ENCODE data around the gene NOMO2.
"Not testable (repeated sequence)": the region's sequence is repeated elsewhere in the genome, so short reads cannot be mapped to it uniquely, and the experiment has no call there.

NOMO2 gene

DNA sequence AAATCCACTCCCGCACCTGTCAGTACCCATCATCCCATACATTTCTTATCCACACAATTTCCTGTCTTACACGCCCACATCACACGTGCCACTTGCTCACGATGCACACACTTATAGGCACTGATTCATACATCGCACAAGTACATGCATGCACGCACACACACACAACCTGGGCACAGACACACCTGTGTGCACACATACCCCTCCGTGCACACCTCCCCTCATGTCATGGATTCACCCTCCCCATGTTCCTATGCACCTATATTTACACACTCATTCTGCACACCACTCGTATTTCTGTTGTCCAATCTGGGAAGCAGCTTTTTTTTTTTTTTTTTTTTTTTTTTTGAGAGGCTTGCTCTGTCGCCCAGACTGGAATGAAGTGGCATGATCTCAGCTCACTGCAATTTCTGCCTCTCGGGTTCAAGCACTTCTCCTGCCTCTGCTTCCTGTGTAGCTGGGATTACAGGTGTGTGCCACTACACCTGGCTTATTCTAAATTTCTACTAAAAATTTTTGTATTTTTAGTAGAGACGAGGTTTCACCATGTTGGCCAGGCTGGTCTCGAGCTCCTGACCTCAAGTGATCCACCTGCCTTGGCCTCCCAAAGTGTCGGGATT is 13.5 kb upstream of the NOMO2 start:
- not testable (repeated sequence) for DNase-seq (ENCODE audit: low read depth in 1 of 2, low spot score in 1 of 2)

- not testable (repeated sequence) for DNase-seq (ENCODE audit: low read depth in 1 of 2, low spot score in 1 of 2)
Measured at GRCh38 chr16:18573887-18574286, 12.0 kb upstream of the NOMO2 start.

GRCh38 chr16:18572973-18573372 is 11.1 kb upstream of the NOMO2 start:
- DNase-seq (ENCODE audit: low read depth in 1 of 2, low spot score in 1 of 2), result not testable (repeated sequence)

DNA sequence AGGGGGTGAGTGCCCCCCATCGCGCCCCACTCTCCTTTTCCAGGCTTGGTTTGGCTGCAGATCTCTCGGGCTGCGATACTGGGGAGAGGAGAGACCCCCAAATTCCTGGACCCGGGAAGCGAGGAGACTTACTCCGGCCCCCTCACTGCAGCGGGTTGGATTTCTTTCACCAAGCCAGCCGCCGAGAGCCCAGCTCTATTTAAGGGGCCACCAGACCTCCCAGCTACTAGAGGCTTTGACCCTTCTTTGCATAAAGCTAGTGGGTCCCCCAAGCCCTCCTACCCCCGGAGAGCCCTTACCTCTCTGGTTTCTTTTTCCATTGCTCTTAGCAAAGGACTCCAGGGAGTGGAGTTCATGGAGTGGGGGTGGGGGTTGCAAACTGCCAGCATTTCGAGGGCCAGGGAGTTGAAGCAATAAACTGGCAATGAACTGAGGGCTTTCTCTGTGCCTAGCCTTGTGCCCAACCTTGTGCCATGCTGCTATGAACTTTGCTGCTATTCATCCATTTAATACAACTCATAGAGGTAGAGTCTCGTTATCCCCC is 9.5 kb upstream of the NOMO2 start:
- not testable (repeated sequence) for DNase-seq (ENCODE audit: low read depth in 1 of 2, low spot score in 1 of 2)

- DNase-seq (ENCODE audit: low read depth in 1 of 2, low spot score in 1 of 2), result not testable (repeated sequence)
Measured at GRCh38 chr16:18570529-18571306, 8.8 kb upstream of the NOMO2 start.

- DNase-seq (ENCODE audit: low read depth in 1 of 2, low spot score in 1 of 2), result not testable (repeated sequence)
Measured at GRCh38 chr16:18560416-18561220, 1.3 kb downstream of the NOMO2 start.

GRCh38 chr16:18553671-18554070 is 8.2 kb downstream of the NOMO2 start:
- not testable (repeated sequence) for DNase-seq (ENCODE audit: low read depth in 1 of 2, low spot score in 1 of 2)

GRCh38 chr16:18547382-18547781 is 14.5 kb downstream of the NOMO2 start:
- DNase-seq (ENCODE audit: low read depth in 1 of 2, low spot score in 1 of 2), result not testable (repeated sequence)

DNA sequence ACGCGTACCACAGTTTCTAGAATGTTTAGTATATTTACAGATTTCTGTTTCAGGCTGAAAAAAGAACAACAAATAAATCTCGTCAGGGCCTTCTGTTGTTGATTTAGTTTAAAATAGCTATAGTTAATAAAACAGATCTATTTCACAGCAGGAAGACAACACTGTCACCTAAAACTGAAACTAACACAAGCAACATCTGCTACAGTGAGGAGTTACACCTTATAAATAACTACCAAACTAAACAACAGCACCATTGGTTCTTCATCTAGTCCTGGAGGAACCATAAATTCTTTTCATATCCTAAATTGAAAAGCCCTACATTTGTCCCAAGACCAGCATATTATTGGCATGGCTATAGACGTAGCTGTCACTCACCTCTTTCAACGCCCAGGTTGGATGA is 15.0 kb downstream of the NOMO2 start:
- DNase-seq (ENCODE audit: low read depth in 1 of 2, low spot score in 1 of 2), result not testable (repeated sequence)

DNA sequence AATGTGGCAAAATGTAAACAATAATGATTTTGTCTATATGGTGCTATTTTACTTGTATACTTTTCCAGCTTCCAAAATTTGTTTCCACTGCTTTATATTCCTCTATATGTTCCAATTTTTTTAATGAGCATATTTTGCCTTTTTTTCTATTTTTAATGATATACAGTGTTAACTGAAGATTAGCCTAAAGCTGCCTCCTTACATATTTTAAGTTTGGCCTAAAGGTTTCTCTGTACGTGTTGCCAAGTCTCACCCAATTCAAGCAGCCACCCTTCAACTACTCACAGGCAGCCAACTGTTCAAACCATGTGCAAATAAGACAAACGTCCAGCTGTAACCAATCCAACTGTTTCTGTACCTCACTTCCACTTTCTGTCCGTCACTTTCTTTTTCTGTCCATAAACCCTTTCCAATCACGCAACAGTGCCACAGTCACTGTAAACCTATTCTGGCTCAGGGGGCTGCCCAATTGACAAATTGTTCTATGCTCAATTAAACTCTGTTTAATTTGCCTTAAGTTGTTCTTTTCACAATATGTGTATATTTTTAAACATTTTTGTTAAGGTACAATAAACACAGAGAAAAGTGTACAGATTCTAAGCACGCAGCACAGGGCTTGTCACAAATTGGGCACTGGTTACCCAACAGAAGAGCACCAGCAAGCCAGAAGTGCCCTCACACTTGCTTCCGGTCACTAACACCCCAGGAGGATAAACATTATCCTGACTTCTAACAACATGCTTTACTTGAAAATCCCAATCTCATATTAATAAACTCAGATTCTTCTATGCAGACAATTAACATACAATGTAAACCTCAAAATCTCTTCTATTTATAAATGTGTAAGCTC is 17.4 kb downstream of the NOMO2 start:
- not testable (repeated sequence) for DNase-seq (ENCODE audit: low read depth in 1 of 2, low spot score in 1 of 2)

GRCh38 chr16:18541912-18542311 is 20.0 kb downstream of the NOMO2 start:
- not testable (repeated sequence) for DNase-seq (ENCODE audit: low read depth in 1 of 2, low spot score in 1 of 2)

GRCh38 chr16:18537004-18537403 is 24.9 kb downstream of the NOMO2 start:
- not testable (repeated sequence) for DNase-seq (ENCODE audit: low read depth in 1 of 2, low spot score in 1 of 2)

DNA sequence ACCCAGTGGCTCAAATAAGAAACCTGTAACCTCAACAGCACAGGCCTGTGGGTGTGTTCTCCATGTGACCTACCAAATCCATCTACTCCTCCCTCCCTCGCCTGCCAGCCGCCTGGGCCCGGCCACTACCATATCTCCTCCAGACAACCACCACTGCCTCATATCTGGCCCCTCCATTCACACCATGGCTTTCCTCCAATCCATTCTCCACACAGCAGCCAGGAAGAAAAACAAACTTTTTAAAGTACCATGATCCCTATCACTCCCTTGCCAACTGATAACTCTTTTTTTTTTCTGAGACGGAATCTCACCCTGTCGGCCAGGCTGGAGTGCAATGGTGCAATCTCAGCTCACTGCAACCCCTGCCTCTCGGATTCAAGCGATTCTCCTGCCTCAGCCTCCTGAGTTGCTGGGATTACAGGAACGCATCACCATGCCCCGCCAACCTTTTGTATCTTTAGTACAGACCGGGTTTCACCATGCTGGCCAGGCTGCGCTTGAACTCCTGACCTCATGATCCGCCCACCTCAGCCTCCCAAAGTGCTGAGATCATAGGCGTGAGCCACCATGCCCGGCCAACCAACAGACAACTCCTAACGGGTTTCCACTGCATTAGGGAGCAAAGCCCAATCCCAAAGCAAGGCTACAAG is 26.3 kb downstream of the NOMO2 start:
- DNase-seq (ENCODE audit: low read depth in 1 of 2, low spot score in 1 of 2), result not testable (repeated sequence)

DNA sequence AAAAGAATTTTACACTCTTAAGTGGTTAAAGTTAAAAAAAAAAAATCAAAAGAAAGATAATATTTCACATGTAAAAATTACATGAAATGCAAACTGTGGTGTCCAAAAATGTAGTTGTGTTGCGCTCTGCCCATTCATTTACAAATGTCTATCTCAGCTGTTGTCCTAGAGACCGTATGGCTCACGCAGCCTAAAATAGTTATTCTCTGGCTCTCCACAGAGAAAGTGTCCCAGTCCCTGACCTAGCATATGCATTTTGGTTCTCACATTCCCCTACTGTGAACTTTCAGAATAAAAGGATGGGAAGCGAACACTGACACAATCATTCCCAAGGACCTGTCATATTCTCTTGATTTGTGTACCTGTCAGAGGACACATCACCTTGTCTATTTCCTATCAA is 27.6 kb downstream of the NOMO2 start:
- not testable (repeated sequence) for DNase-seq (ENCODE audit: low read depth in 1 of 2, low spot score in 1 of 2)

GRCh38 chr16:18531323-18531722 is 30.6 kb downstream of the NOMO2 start:
- DNase-seq (ENCODE audit: low read depth in 1 of 2, low spot score in 1 of 2), result not testable (repeated sequence)

GRCh38 chr16:18530329-18530728 is 31.6 kb downstream of the NOMO2 start:
- DNase-seq (ENCODE audit: low read depth in 1 of 2, low spot score in 1 of 2), result not testable (repeated sequence)

- not testable (repeated sequence) for DNase-seq (ENCODE audit: low read depth in 1 of 2, low spot score in 1 of 2)
Measured at GRCh38 chr16:18526547-18526946, 35.4 kb downstream of the NOMO2 start.

DNA sequence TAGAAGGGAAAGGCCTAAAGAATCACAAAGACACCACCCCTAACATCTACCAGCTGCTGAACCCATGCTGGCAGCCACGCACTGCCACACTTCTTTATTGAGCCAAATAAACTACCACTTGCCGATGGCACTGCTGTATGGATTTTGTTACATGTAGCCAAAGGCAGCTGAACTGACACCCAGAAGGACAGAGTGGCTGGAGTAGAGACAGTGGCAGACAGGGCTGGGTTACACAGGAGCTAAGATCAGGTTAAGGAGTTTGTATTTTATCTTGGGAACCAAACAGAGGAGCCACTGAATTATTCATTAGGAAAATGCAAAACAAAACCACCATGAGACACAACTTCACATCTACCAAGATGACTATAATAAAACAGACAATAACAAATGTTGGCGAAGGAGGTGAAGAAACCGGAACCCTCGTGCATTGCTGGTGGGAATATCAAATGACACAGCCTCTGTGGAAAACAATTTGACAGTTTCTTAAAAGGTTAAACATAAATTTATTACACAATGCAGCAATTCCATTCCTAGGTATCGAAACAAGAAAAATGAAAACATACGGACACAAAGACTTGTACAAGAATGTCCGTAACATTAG is 35.9 kb downstream of the NOMO2 start:
- DNase-seq (ENCODE audit: low read depth in 1 of 2, low spot score in 1 of 2), result not testable (repeated sequence)

- DNase-seq (ENCODE audit: low read depth in 1 of 2, low spot score in 1 of 2), result not testable (repeated sequence)
Measured at GRCh38 chr16:18522637-18523036, 39.3 kb downstream of the NOMO2 start.
